GM18517 (cell line): ENCODE measurements around the gene PLEKHA6.

Source experiments
- ATAC-seq: cut with Tn5 transposase; IDR thresholded peaks from one replicate; pipeline ENCODE4 v1.9.1; 2021; ENCODE audit warnings: mild to moderate bottlenecking, moderate library complexity; ENCODE audit not compliant: unreplicated experiment

The PLEKHA6 gene

DNA sequence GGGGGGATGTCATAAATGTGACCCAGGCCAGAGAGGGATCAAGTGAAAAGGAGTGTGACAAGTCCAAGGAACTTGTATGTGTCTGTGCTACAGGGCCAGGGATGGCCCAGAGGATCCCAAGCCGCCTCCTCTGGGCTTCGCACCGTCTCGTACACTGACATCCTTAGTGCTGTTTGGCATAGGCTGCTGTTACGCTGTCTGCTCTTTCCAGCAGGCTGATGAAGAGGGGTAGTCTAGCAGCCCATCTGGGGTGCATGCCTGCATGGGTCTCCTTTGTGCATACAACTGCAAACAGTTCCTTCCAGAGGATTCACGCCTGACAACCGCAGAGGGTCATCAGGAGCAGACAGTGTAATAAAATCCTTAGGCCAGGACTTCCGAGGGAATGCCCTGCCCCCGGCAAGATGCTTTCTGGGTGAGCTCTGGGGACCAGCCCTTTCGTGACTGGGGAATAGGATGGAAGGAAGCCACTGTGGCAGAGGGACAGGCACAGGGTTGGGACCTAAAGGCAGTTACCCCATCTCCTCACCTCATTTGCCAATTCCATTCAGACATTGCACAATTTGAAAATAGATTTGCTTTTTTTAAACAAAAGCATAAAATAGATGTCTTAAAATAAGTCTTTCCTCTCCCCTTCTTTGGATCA lies 139.6 kb downstream of the PLEKHA6 start:
- no peak for ATAC-seq

GRCh38 chr1:204218552-204218951 lies 141.2 kb downstream of the PLEKHA6 start:
- no peak for ATAC-seq

DNA sequence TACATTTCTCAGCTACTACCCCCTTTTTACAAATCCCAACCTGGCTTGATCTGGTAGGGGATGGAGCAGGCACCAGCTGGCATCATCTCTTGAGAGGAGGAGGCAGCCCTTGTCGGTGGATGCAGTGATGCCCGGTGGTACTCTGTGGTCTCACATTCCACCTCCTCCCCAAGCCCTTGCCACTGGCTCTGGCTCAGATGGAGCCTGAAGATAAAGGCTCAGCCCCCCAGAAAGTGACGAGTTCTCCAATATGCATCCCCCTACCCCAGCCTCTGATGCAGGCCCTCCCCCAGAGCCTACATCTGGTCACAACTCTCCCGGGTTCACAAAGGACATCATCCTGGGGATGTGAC lies 142.1 kb downstream of the PLEKHA6 start:
- no peak for ATAC-seq

DNA sequence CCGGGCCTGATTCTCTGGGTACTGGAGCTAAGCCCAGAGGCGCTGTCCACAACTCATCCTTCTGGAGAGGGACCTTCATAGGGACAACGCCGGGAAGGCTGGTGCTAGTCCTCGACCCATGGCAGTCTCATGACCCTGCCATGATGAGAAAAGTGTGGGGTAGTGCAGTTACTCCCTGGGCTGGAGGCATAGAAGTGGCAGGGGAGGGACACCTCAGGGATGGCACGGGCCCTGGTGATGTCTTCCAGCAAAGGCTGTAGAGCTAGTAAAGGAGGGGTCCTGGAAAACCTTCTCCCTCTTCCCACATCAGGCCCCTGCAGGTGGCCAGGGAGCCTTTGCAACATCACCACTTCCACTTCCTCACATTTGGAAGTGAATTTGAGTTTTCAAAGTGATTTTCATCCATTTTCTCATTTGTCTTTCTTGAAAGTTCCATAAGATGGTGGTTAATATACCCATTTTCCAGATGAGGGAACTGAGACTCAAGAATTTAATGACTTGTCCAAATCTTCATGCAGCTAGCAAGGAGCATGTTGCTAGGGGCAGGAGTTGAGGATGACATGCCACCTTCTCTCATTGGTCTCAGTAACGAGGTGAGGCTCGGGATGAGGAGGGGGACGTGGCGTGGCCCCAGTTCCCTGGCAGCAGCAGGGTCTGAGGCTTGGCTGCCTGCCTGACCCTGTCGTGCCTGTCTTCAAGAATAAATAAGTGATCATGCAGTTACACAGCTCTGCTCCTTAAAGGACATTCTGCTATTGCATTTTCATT lies 142.7 kb downstream of the PLEKHA6 start:
- no peak for ATAC-seq

DNA sequence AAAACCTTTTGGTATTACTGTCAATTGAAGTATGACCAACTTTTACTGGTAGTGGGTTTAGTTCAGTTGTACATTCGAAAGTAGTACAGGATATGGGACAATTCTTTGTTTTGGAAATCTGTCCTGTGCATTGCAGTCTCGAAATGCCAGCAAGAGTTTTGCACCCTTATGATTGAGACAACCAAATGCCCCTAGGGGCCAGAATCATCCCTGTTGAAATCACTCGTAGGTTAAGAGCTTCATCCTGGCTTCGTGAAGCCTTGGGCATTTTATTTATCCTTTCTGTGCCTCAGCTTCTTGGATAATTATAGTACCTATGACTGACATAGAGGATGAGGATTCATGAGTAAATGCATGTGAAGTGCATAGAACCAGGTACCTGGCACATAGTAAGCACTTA lies 143.5 kb downstream of the PLEKHA6 start:
- ATAC-seq, result no peak

- peak; percentile 77 for ATAC-seq
These were observed 145.8 kb downstream of the PLEKHA6 start, which contains the start of gene GOLT1A for GRCh38 chr1:204213668-204214662. GOLT1A (minus strand) TSS chr1:204213988; CDS start chr1:204213906, 82 bp downstream.

DNA sequence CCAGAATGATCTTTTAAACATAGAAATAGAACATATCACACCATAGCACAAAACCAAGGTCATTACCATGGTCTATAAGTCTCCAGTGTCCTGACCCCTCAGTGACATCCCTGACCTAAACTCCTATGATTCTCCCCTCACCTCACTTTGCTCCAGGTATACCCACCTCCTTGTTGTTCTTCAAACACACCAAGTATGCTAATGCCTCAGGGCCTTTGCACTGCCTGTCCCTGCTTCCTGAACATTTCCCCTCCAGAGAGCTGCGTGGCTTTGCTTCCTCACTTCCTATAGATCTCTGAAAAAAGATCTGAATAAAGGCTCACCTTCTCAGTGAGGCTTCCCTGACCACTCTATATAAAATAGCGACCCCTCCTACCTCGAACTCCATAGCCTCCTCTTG lies 147.0 kb downstream of the PLEKHA6 start:
- no peak for ATAC-seq

- no peak for ATAC-seq
These were observed 148.7 kb downstream of the PLEKHA6 start for GRCh38 chr1:204211046-204211445.

GRCh38 chr1:204207136-204207616 lies 152.6 kb downstream of the PLEKHA6 start:
- ATAC-seq, result no peak

DNA sequence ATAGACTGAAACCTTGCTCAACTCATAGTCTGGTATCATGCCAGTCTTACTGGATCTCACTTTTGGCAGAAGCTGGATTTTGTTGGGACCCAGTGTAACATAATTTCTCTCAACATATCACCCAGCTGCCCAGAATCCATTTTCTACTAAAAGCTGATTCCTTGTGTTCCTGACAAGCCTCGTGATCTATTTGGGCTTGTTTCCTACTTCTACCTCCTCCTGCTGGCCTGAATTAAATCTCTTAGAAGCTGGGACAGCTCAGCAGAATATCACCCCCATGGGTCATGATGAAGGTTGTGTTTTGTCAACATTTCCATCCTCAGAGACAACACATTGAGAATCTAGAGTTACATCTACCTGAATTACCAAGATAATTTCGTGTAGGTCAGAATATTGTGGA lies 153.6 kb downstream of the PLEKHA6 start:
- ATAC-seq, result no peak

- ATAC-seq, result no peak
These were observed 154.2 kb downstream of the PLEKHA6 start for GRCh38 chr1:204205486-204205885.

DNA sequence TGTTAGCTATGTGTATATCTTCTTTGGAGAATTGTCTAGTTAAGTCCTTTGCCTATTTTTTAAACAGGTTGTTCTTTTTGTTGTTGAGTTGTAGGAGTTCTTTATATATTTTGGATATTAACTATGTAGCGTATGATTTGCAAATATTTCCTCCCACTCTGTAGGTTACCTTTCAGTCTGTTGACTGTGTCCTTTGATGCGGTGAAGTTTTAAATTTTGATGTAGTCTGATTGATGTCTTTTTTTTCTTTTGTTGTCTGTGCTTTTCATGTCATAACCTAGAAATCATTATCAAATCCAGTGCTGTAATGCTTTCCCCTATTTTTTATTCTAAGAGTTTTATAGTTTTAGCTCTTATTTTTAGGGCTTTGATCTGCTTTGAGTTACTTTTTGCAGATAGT lies 154.8 kb downstream of the PLEKHA6 start:
- no peak for ATAC-seq

DNA sequence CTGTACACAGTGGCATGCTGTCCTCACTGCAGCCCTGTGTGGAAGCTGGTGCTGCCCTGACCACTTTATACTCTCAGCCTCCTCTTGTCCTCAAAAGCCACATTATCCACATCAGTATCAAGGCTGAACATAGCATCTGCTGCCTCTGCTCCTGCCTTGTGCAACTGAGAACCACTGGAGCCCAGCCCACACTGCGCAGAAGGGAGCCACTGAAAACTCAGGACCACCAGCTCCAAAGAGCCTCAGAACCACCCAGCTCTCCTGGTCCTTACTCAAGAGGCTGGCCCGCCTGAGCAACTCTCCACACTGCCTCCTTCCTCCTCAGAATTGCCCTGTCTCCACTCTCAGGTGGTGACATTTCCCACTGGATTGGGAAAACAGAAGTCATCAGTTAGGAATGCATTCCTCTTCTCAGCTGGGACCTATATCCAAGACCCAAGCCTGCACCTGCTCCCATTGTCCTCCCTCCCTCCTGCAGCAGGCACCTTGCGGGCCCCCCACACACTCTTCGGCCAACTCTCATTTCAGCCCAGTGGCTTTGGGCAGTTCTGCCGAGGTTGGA lies 156.4 kb downstream of the PLEKHA6 start:
- ATAC-seq, result no peak

- ATAC-seq, result no peak
These were observed 157.2 kb downstream of the PLEKHA6 start for GRCh38 chr1:204202481-204202880.

- ATAC-seq, result no peak
These were observed 158.2 kb downstream of the PLEKHA6 start for GRCh38 chr1:204201348-204202040.

DNA sequence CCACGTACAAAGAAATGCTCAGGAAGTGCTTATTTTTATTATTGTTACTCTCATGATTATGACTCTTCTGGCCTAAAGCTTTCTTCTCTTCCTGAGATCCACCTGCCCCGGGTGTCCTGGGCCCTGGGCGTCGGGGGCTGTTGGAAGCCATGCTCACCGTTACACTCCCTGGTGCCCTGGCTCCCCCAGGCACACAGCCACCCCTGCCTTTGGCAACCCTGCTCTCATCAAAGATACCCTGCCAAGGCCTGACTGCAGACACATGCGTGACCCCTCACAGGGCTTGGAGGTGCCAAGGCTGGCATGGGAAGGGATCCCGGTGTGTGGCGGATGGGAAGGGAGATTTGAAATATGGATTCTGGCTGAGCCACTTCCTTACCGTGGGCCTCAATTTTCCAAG lies 160.2 kb downstream of the PLEKHA6 start:
- ATAC-seq, result no peak

- no peak for ATAC-seq
These were observed 161.1 kb downstream of the PLEKHA6 start for GRCh38 chr1:204198348-204199340.

- ATAC-seq, result no peak
These were observed 162.7 kb downstream of the PLEKHA6 start for GRCh38 chr1:204197068-204197467.
